ENCODE results near the gene TBX2.

- TF ChIP-seq CTCF (IDR thresholded peaks at IDR 0.05) = no peak
- no peak for TF ChIP-seq POLR2A (IDR thresholded peaks at IDR 0.05)
These were observed 39.2 kb upstream of the TBX2 start for GRCh38 chr17:61360318-61360943.
